ENCODE measurements around the gene TLK1. TPM values are rescaled to one million over a fixed set of nuclear protein-coding genes. Genes with fewer than 3 reads are reported as not detected.

Gene TLK1
- polyA plus RNA-seq, 1 of the 3 experiments (the other 2 are of a cell fraction) = 4.8 TPM

DNA sequence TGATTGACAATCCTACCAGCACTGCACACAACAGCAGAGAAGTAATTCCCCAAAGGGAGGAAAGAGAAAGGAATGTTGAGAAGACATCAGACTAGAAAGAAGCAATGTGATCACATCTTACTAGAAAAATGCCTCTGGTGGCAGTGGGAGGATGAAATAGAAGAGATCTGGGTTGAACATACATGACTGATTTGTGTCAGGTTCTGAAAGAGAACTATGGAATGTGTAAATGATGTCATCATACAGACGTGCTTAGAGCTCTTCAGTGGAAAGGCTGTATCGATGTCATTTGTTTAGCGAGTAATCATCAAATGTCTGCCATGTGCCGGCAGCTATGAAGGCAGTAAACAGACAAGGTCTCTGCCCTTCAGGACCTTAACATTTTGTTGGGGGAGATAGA, 206.8 kb downstream of the TLK1 start:
- no peaks in the 10 kb centered on the region for H3K9me2 ChIP-seq
- H2AFZ ChIP-seq (ENCODE audit: low read depth) = no peak overlapping the region
- no peak overlapping the region for H3K4me2 ChIP-seq
- no peak overlapping the region for H3K27ac ChIP-seq (ENCODE audit: low read depth in 2 of 2, low read length in 1 of 2)
- peaks cover 84 to 93% of the 10 kb centered on the region in 2 experiments for H3K36me3 ChIP-seq (replicated peaks in 1 of 2; ENCODE audit: control insufficient read depth in 1 of 2, insufficient read depth in 2 of 2, low read length in 1 of 2)
- H3F3A ChIP-seq (replicated peaks; ENCODE audit: insufficient read depth) = no peaks in the 10 kb centered on the region
- H4K20me1 ChIP-seq (ENCODE audit: insufficient read depth) = peaks cover 5% of the 10 kb centered on the region; the same call in 1 of the 2 replicates
- no peak overlapping the region for H3K4me3 ChIP-seq (ENCODE audit: low read depth in 2 of 2, low read length in 1 of 2)
- peaks cover 14% of the 10 kb centered on the region for H3K79me2 ChIP-seq (ENCODE audit: insufficient read depth)
- H3K4me1 ChIP-seq (ENCODE audit: control insufficient read depth in 1 of 2, insufficient read depth in 2 of 2, low read depth in 1 of 2, low read length in 1 of 2) = no peaks in the 10 kb centered on the region
- 93% methylated on average over 4 of the region's 4 CpGs for WGBS (ENCODE audit: low lambda C conversion rate)
- H3K9ac ChIP-seq = no peak overlapping the region
- H3K27me3 ChIP-seq (ENCODE audit: insufficient read depth) = no peaks in the 10 kb centered on the region
- no peaks in the 10 kb centered on the region for H3K9me3 ChIP-seq
- ChIA-PET CTCF (interaction anchor here (1.2 to 2.2 kb wide), 2 partner anchors 10 to 13 kb away, joined by 4 to 6 read pairs; no protein-coding TSS in a partner anchor), POLR2A (no interaction called here)
- no peak for TF ChIP-seq RXRA (IDR thresholded peaks at IDR 0.05; ENCODE audit: borderline replicate concordance, low read depth)
- TF ChIP-seq, protein P1, sequence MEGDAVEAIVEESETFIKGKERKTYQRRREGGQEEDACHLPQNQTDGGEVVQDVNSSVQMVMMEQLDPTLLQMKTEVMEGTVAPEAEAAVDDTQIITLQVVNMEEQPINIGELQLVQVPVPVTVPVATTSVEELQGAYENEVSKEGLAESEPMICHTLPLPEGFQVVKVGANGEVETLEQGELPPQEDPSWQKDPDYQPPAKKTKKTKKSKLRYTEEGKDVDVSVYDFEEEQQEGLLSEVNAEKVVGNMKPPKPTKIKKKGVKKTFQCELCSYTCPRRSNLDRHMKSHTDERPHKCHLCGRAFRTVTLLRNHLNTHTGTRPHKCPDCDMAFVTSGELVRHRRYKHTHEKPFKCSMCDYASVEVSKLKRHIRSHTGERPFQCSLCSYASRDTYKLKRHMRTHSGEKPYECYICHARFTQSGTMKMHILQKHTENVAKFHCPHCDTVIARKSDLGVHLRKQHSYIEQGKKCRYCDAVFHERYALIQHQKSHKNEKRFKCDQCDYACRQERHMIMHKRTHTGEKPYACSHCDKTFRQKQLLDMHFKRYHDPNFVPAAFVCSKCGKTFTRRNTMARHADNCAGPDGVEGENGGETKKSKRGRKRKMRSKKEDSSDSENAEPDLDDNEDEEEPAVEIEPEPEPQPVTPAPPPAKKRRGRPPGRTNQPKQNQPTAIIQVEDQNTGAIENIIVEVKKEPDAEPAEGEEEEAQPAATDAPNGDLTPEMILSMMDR (IDR thresholded peaks at IDR 0.05) = no peak
- TF ChIP-seq RAD21 (IDR thresholded peaks at IDR 0.05; ENCODE audit: low read length) = no peak
- no peak for TF ChIP-seq IRF3 (IDR thresholded peaks at IDR 0.05; ENCODE audit: low read depth, low read length)
- TF ChIP-seq ZBTB33 (IDR thresholded peaks at IDR 0.05; ENCODE audit: borderline replicate concordance, low read depth) = no peak
- no peak for TF ChIP-seq GABPA (IDR thresholded peaks at IDR 0.05; ENCODE audit: low read depth)
- TF ChIP-seq MEF2A (IDR thresholded peaks at IDR 0.05; ENCODE audit: borderline replicate concordance, low read depth) = no peak
- no peak for TF ChIP-seq RFX5 (IDR thresholded peaks at IDR 0.05; ENCODE audit: low read length)
- no peak for TF ChIP-seq TEAD4 (IDR thresholded peaks at IDR 0.05; ENCODE audit: borderline replicate concordance, insufficient read depth)
- TF ChIP-seq, protein P2, sequence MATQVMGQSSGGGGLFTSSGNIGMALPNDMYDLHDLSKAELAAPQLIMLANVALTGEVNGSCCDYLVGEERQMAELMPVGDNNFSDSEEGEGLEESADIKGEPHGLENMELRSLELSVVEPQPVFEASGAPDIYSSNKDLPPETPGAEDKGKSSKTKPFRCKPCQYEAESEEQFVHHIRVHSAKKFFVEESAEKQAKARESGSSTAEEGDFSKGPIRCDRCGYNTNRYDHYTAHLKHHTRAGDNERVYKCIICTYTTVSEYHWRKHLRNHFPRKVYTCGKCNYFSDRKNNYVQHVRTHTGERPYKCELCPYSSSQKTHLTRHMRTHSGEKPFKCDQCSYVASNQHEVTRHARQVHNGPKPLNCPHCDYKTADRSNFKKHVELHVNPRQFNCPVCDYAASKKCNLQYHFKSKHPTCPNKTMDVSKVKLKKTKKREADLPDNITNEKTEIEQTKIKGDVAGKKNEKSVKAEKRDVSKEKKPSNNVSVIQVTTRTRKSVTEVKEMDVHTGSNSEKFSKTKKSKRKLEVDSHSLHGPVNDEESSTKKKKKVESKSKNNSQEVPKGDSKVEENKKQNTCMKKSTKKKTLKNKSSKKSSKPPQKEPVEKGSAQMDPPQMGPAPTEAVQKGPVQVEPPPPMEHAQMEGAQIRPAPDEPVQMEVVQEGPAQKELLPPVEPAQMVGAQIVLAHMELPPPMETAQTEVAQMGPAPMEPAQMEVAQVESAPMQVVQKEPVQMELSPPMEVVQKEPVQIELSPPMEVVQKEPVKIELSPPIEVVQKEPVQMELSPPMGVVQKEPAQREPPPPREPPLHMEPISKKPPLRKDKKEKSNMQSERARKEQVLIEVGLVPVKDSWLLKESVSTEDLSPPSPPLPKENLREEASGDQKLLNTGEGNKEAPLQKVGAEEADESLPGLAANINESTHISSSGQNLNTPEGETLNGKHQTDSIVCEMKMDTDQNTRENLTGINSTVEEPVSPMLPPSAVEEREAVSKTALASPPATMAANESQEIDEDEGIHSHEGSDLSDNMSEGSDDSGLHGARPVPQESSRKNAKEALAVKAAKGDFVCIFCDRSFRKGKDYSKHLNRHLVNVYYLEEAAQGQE (IDR thresholded peaks at IDR 0.05; ENCODE audit: low read depth, low read length) = no peak
- no peak for TF ChIP-seq POLR2AphosphoS5 (IDR thresholded peaks at IDR 0.05; ENCODE audit: low read depth, low read length)
- no peak for TF ChIP-seq YY1 (IDR thresholded peaks at IDR 0.05; ENCODE audit: low read depth)
- no peak for TF ChIP-seq MXI1 (IDR thresholded peaks at IDR 0.05; ENCODE audit: low read depth, low read length)
- TF ChIP-seq FOXJ3 (CRISPR knock-in tag; IDR thresholded peaks at IDR 0.05) = no peak
- TF ChIP-seq, protein P3, sequence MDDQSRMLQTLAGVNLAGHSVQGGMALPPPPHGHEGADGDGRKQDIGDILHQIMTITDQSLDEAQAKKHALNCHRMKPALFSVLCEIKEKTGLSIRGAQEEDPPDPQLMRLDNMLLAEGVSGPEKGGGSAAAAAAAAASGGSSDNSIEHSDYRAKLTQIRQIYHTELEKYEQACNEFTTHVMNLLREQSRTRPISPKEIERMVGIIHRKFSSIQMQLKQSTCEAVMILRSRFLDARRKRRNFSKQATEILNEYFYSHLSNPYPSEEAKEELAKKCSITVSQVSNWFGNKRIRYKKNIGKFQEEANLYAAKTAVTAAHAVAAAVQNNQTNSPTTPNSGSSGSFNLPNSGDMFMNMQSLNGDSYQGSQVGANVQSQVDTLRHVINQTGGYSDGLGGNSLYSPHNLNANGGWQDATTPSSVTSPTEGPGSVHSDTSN (IDR thresholded peaks at IDR 0.05) = no peak
- TF ChIP-seq RCOR1 (IDR thresholded peaks at IDR 0.05; ENCODE audit: low read length) = no peak
- TF ChIP-seq TAF1 (IDR thresholded peaks at IDR 0.05; ENCODE audit: borderline replicate concordance, low read depth, low read length) = no peak
- no peak for DNase-seq
